DMS 273 (cell line): ENCODE data around the gene ZCCHC7.

Experiments
- DNase-seq: peaks from one replicate; lab custom pipeline; 2025; ENCODE audit not compliant: unreplicated experiment; lab: John Stamatoyannopoulos, UW

ZCCHC7 gene

GRCh38 chr9:37331871-37332270 is 211.5 kb downstream of the ZCCHC7 start:
- no peak for DNase-seq

- DNase-seq, result no peak
Observed at GRCh38 chr9:37332578-37332977, 212.2 kb downstream of the ZCCHC7 start.

DNA sequence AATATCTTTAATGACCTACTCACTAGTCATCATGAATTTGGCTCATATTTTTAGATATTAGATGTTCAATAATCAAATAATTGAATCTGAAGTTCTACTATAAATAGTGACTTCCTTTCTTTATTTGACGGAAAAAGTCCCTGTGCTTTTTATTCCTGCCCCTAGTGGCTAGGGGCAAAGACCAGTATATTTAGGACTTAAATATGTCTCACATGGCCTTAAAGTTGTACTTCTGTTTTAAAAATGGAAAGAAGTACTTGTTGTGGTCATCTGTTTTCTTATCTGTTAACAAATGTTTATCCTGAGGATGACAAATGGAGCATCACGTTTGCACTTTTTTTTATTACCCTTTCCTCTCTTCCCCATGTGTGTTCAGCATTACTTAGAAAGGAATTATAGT is 212.9 kb downstream of the ZCCHC7 start:
- DNase-seq, result no peak

- no peak for DNase-seq
Observed at GRCh38 chr9:37335238-37335637, 214.9 kb downstream of the ZCCHC7 start.

- no peak for DNase-seq
Observed at GRCh38 chr9:37336150-37336549, 215.8 kb downstream of the ZCCHC7 start.

GRCh38 chr9:37337301-37337890 is 217.0 kb downstream of the ZCCHC7 start:
- no peak for DNase-seq

GRCh38 chr9:37338218-37338617 is 217.8 kb downstream of the ZCCHC7 start:
- no peak for DNase-seq

- DNase-seq, result no peak
Observed at GRCh38 chr9:37339923-37340322, 219.5 kb downstream of the ZCCHC7 start.

DNA sequence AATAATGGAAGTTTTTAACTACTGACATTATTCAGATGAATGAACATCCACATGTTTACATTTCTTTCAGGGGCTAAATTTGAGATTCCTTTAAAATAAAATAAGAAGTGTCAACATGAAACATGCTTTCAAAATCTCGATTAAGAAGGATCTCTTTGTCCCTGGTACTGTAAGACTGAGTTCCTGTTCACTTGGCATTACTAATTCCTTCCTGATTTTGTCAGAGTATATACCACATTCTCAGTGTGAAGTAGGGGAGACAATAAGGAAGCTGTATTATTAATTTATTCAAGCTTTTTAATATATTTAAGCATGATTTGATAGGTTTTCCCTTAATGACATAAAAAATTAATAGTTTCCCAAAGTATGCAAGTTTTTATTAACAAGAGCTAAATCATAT is 220.6 kb downstream of the ZCCHC7 start:
- no peak for DNase-seq

GRCh38 chr9:37341704-37342103 is 221.3 kb downstream of the ZCCHC7 start:
- DNase-seq, result no peak

GRCh38 chr9:37342493-37342892 is 222.1 kb downstream of the ZCCHC7 start:
- DNase-seq, result no peak

GRCh38 chr9:37342895-37343294 is 222.5 kb downstream of the ZCCHC7 start:
- DNase-seq, result no peak

- DNase-seq, result no peak
Observed at GRCh38 chr9:37343724-37344123, 223.3 kb downstream of the ZCCHC7 start.

GRCh38 chr9:37345038-37345437 is 224.7 kb downstream of the ZCCHC7 start:
- DNase-seq, result no peak

- DNase-seq, result no peak
Observed at GRCh38 chr9:37348917-37349316, 228.5 kb downstream of the ZCCHC7 start.

- no peak for DNase-seq
Observed at GRCh38 chr9:37350486-37351190, 230.3 kb downstream of the ZCCHC7 start.

- no peak for DNase-seq
Observed at GRCh38 chr9:37353791-37354190, 233.4 kb downstream of the ZCCHC7 start.

- no peak for DNase-seq
Observed at GRCh38 chr9:37362430-37362829, 242.1 kb downstream of the ZCCHC7 start.

GRCh38 chr9:37363124-37363523 is 242.8 kb downstream of the ZCCHC7 start:
- DNase-seq, result no peak

- DNase-seq, result no peak
Observed at GRCh38 chr9:37364136-37364535, 243.8 kb downstream of the ZCCHC7 start.

DNA sequence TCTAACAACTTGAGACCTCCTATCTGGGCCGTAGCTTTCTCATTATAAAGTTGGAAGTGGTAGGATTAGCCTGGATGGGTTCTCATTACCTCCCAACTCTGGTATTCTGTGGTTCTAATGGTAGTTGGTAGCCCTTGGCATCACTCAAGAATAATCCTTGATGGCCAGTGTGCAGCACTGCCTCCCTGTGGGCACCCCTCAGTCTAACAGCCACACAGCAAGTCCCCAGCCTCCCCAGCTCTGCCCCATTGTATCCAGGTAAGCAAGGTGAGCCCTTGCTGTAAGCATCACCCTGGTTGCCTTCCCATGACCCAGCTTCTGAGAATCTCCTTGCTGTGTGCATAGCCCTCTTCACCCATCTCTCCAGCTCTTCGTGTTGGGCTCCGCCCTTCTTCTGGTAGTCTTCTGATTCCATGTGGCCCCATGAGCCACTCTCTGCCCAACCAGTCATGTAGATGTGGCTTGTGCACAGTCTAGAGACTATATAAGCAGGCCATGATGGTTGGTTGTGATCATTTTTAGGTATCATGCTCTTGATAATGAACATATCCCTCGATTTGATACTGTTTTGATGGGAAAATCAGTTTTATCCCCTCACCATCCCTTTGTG is 244.5 kb downstream of the ZCCHC7 start:
- DNase-seq, result peak; percentile 21

GRCh38 chr9:37369671-37370070 is 249.3 kb downstream of the ZCCHC7 start:
- DNase-seq, result no peak

DNA sequence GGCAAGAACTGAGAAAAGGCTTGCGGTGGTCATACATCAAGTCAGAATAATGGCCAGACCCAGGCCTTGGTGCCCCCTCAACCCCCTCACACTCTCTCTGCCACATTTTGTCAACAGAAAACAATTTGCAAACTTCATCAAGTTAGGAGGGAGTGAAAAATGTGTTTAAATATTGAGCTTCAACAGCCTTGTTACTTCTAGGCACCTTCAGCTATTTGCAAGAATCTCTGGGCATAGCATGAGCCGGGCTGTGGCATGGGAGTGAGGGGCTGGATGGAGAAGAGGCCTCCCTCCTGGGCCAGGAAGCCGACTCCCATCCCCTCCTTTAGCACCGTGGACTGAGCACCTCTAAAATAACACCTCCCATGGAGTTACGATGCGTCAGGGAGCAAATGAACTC is 249.9 kb downstream of the ZCCHC7 start:
- no peak for DNase-seq
